Esophagus squamous epithelium (tissue), 4 donors: ENCODE measurements around the gene ANKRD6.

ENCODE experiments used
- CTCF ChIP-seq, 6 experiments: fragments of 450-650 bp in 4 of 6; fragments of 200-600 bp in 2 of 6; sonication (generic) in 2 of 6; IDR thresholded peaks; one replicate each; pipeline ENCODE4 v1.5.1; 2016 to 2019; ENCODE audit warnings: antibody characterized with exemption in 6 of 6, mild to moderate bottlenecking in 4 of 6, moderate library complexity in 4 of 6
- POLR2A ChIP-seq, 4 donors: fragments of 450-650 bp; IDR thresholded peaks; one replicate each; pipeline ENCODE4 v1.6.1; 2017; ENCODE audit warnings: antibody characterized with exemption in 4 of 4, mild to moderate bottlenecking in 4 of 4, moderate library complexity in 3 of 4

DNA sequence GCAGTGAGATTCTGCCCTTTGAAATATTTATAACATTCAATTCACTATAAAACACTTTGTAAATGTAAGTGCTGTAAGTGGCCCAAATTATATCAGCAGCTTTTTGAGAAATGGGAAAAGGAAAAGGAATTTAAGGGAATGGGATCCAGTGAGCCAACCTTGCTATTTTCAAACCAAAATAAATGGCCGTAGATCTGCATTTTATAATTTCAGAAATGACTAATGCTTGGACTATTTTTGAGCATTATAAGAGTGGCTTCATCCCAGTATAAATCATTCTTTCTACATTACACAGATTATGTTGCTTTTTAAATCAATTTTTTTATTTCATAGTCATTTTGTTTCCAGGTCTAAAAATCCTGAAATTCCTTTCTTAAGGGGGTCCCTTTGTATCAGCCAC is 49.2 kb downstream of the ANKRD6 start:
- TF ChIP-seq CTCF (IDR thresholded peaks at IDR 0.05) (no peak), POLR2A (IDR thresholded peaks at IDR 0.05) (no peak)
